HCT116 (cell line): ENCODE measurements around the gene TMEM203. TPM values are rescaled to one million over a fixed set of nuclear protein-coding genes. Genes with fewer than 3 reads are reported as not detected.

ENCODE experiments used
- ATAC-seq: fragments of 200-7000 bp; cut with Tn5 transposase; 2 replicates; pipeline ENCODE4 v1.9.1; 2020; ENCODE audit warnings: mild to moderate bottlenecking, moderate library complexity
- BruUV-seq: library from RNA; stranded (reverse); fragments of 400-500 nt; replicated peaks from 2 replicates; lab custom pipeline; 2021; lab: Mats Ljungman, UMichigan
- CTCF ChIA-PET: fragments of 300-600 bp; sonication (Branson Sonifier 250); formaldehyde crosslinking; loops from one replicate; lab custom pipeline; 2021; ENCODE audit warnings: antibody characterized with exemption; lab: Charles Lee
- POLR2A ChIA-PET: fragments of 300-600, 350-600 bp; sonication (Branson Sonifier 250); formaldehyde crosslinking; loops from one replicate; lab custom pipeline; 2021; ENCODE audit warnings: antibody characterized with exemption; lab: Charles Lee
- RAD21 ChIA-PET, 2 experiments: fragments of 300-600 bp; sonication (Branson Sonifier 250); formaldehyde crosslinking; loops; one replicate each; lab custom pipeline; 2023; ENCODE audit warnings: low total read pairs in 2 of 2; ENCODE audit not compliant: uncharacterized antibody in 2 of 2, unreplicated experiment in 2 of 2, low non-redundant PET in 1 of 2; lab: Charles Lee
- DNase-seq: peaks from one replicate; pipeline ENCODE4 v3.0.0-alpha.2; 2010; ENCODE audit warnings: low read depth, low spot score
- H2AFZ ChIP-seq: fragments of 200-600 bp; shearing (Covaris generic), sonication (generic); 2 replicates; pipeline ENCODE4 v1.6.1; 2017; ENCODE audit warnings: low read depth, mixed run types, mixed read lengths, antibody characterized with exemption, low read length; ENCODE audit not compliant: poor library complexity, severe bottlenecking
- H3K27ac ChIP-seq: 2 replicates; pipeline ENCODE4 v1.5.1; 2012; ENCODE audit warnings: low read depth, low read length
- H3K27me3 ChIP-seq: fragments of 200-600 bp; sonication (generic); 2 replicates; pipeline ENCODE4 v1.6.1; 2016; ENCODE audit warnings: mixed run types, low read length, mixed read lengths; ENCODE audit not compliant: insufficient read depth
- H3K36me3 ChIP-seq, 2 experiments: fragments of 200-500 bp in 1 of 2; fragments of 200-600 bp in 1 of 2; sonication (Bioruptor generic) in 1 of 2; sonication (generic) in 1 of 2; 2 replicates each; pipeline versions ENCODE4 v1.5.1 to v1.6.1; 2014 to 2016; ENCODE audit warnings: low read length in 2 of 2, inconsistent platforms in 1 of 2, mixed read lengths in 1 of 2, mixed run types in 1 of 2; ENCODE audit not compliant: insufficient read depth in 2 of 2, control insufficient read depth in 1 of 2
- H3K4me1 ChIP-seq, 2 experiments: fragments of 200-600 bp in 1 of 2; sonication (generic) in 1 of 2; 2 replicates each; pipeline versions ENCODE4 v1.5.1 to v1.6.1; 2012 to 2017; ENCODE audit warnings: low read length in 2 of 2, inconsistent platforms in 1 of 2, mild to moderate bottlenecking in 1 of 2, mixed read lengths in 1 of 2, mixed run types in 1 of 2, moderate library complexity in 1 of 2; ENCODE audit not compliant: insufficient read depth in 2 of 2, control insufficient read depth in 1 of 2
- H3K4me2 ChIP-seq: fragments of 200-600 bp; sonication (generic); 2 replicates; pipeline ENCODE4 v1.6.1; 2017; ENCODE audit warnings: mixed run types, low read length, mixed read lengths
- H3K4me3 ChIP-seq, 2 experiments: fragments of 200-600 bp in 1 of 2; sonication (generic) in 1 of 2; replicated peaks in 1 of 2; 2 replicates each; pipeline ENCODE4 v1.5.1; 2011 to 2016; ENCODE audit warnings: low read length in 2 of 2, control low read depth in 1 of 2, low read depth in 1 of 2, mild to moderate bottlenecking in 1 of 2, mixed read lengths in 1 of 2, mixed run types in 1 of 2
- H3K79me2 ChIP-seq: fragments of 200-600 bp; sonication (generic); 2 replicates; pipeline ENCODE4 v1.6.1; 2017; ENCODE audit warnings: mild to moderate bottlenecking, mixed run types, low read length, moderate library complexity, mixed read lengths; ENCODE audit not compliant: insufficient read depth
- H3K9ac ChIP-seq: fragments of 200-600 bp; sonication (generic); 2 replicates; pipeline ENCODE4 v1.6.1; 2016; ENCODE audit warnings: low read length, mixed read lengths
- H3K9me2 ChIP-seq: fragments of 200-600 bp; sonication (generic), shearing (Covaris generic); 2 replicates; pipeline ENCODE4 v1.6.1; 2017; ENCODE audit warnings: mixed run types, mild to moderate bottlenecking, moderate library complexity; ENCODE audit not compliant: insufficient read depth
- H3K9me3 ChIP-seq, 2 experiments: fragments of 200-500 bp in 1 of 2; fragments of 200-600 bp in 1 of 2; sonication (Bioruptor generic) in 1 of 2; sonication (generic) in 1 of 2; 2 replicates each; pipeline ENCODE4 v1.6.1; 2014 to 2017; ENCODE audit warnings: low read length in 2 of 2, mixed read lengths in 2 of 2, inconsistent platforms in 1 of 2, low read depth in 1 of 2, mild to moderate bottlenecking in 1 of 2, mixed run types in 1 of 2, moderate library complexity in 1 of 2; ENCODE audit not compliant: control insufficient read depth in 1 of 2, insufficient read depth in 1 of 2
- H4K20me1 ChIP-seq: fragments of 200-600 bp; sonication (generic), shearing (Covaris generic); 2 replicates; pipeline ENCODE4 v1.6.1; 2017; ENCODE audit warnings: mixed run types, mild to moderate bottlenecking, moderate library complexity; ENCODE audit not compliant: insufficient read depth
- CEBPB ChIP-seq: IDR thresholded peaks from 2 replicates; pipeline ENCODE4 v1.6.1; 2012; ENCODE audit warnings: low read depth
- EGR1 ChIP-seq: IDR thresholded peaks from 2 replicates; pipeline ENCODE4 v1.6.1; 2012; ENCODE audit warnings: low read depth
- ELF1 ChIP-seq: IDR thresholded peaks from 2 replicates; pipeline ENCODE4 v1.6.1; 2012; ENCODE audit warnings: low read depth, borderline replicate concordance
- EZH2 ChIP-seq: fragments of 200-600 bp; sonication (generic); IDR thresholded peaks from 2 replicates; pipeline ENCODE4 v1.6.1; 2017; ENCODE audit warnings: antibody characterized with exemption, mixed run types
- EZH2phosphoT487 ChIP-seq: fragments of 200-600 bp; IDR thresholded peaks from 2 replicates; pipeline ENCODE4 v1.6.1; 2018; ENCODE audit warnings: antibody characterized with exemption, borderline replicate concordance
- FOSL1 ChIP-seq: IDR thresholded peaks from 2 replicates; pipeline ENCODE4 v1.6.1; 2012; ENCODE audit warnings: low read depth
- JUND ChIP-seq: IDR thresholded peaks from 2 replicates; pipeline ENCODE4 v1.6.1; 2012
- POLR2A ChIP-seq: IDR thresholded peaks from 2 replicates; pipeline ENCODE4 v1.7.0; 2011; ENCODE audit warnings: borderline replicate concordance; ENCODE audit not compliant: insufficient read depth, insufficient read length; ENCODE audit errors: extremely low read depth
- POLR2AphosphoS5 ChIP-seq: IDR thresholded peaks from 2 replicates; pipeline ENCODE4 v1.6.1; 2011; ENCODE audit warnings: mild to moderate bottlenecking, low read depth, low read length, moderate library complexity
- RAD21 ChIP-seq: IDR thresholded peaks from 2 replicates; pipeline ENCODE4 v1.6.1; 2012; ENCODE audit warnings: low read depth, mild to moderate bottlenecking
- SIN3A ChIP-seq: IDR thresholded peaks from 2 replicates; pipeline ENCODE4 v1.6.1; 2012; ENCODE audit warnings: low read depth
- SP1 ChIP-seq: IDR thresholded peaks from 2 replicates; pipeline ENCODE4 v1.6.1; 2012; ENCODE audit warnings: low read depth
- TCF7L2 ChIP-seq: IDR thresholded peaks from 2 replicates; pipeline ENCODE4 v1.7.0; 2011; ENCODE audit warnings: borderline replicate concordance, inconsistent platforms; ENCODE audit not compliant: insufficient read depth, insufficient read length; ENCODE audit errors: extremely low read depth
- YY1 ChIP-seq: IDR thresholded peaks from 2 replicates; pipeline ENCODE4 v1.6.1; 2011; ENCODE audit warnings: low read length, low read depth, moderate library complexity, mild to moderate bottlenecking; ENCODE audit not compliant: insufficient replicate concordance; ENCODE audit errors: extremely low read depth
- ZNF274 ChIP-seq: fragments of 200-500 bp; sonication (Bioruptor generic); IDR thresholded peaks from 2 replicates; pipeline ENCODE4 v1.6.1; 2014; ENCODE audit warnings: mild to moderate bottlenecking, low read depth, low read length, inconsistent platforms
- intact Hi-C: fragments of 100-400 bp; cut with micrococcal nuclease; formaldehyde crosslinking; loops from 2 replicates; pipeline ENCODE4 v1.10.0; 2022
- total RNA-seq: library from RNA; stranded (reverse); gene quantifications from one replicate; pipeline ENCODE4 v1.2.1, GENCODE V29; 2021; ENCODE audit not compliant: unreplicated experiment
- TF ChIP-seq, protein P1 (sequence below): IDR thresholded peaks from 2 replicates; pipeline ENCODE4 v1.6.1; 2012
- TF ChIP-seq, protein P2 (sequence below): IDR thresholded peaks from 2 replicates; pipeline ENCODE4 v1.6.1; 2011; ENCODE audit warnings: mild to moderate bottlenecking, low read length, moderate library complexity; ENCODE audit not compliant: insufficient replicate concordance; ENCODE audit errors: extremely low read depth
- TF ChIP-seq, protein P3 (sequence below): IDR thresholded peaks from 2 replicates; pipeline ENCODE4 v1.6.1; 2012; ENCODE audit warnings: low read depth
- TF ChIP-seq, protein P4 (sequence below), 3 experiments: fragments of 200-600 bp in 1 of 3; sonication (generic) in 1 of 3; IDR thresholded peaks in 2 of 3; conservative IDR thresholded peaks in 1 of 3; 2 replicates each; pipeline ENCODE4 v1.5.1; 2012 to 2017; ENCODE audit warnings: low read depth in 2 of 3, low read length in 2 of 3, antibody characterized with exemption in 1 of 3, borderline replicate concordance in 1 of 3, control low read depth in 1 of 3, mild to moderate bottlenecking in 1 of 3, mixed read lengths in 1 of 3, mixed run types in 1 of 3, moderate library complexity in 1 of 3; ENCODE audit not compliant: insufficient read depth in 1 of 3

Gene TMEM203
- total RNA-seq, 1 experiment from 2014 or later, result 45.0 TPM

DNA sequence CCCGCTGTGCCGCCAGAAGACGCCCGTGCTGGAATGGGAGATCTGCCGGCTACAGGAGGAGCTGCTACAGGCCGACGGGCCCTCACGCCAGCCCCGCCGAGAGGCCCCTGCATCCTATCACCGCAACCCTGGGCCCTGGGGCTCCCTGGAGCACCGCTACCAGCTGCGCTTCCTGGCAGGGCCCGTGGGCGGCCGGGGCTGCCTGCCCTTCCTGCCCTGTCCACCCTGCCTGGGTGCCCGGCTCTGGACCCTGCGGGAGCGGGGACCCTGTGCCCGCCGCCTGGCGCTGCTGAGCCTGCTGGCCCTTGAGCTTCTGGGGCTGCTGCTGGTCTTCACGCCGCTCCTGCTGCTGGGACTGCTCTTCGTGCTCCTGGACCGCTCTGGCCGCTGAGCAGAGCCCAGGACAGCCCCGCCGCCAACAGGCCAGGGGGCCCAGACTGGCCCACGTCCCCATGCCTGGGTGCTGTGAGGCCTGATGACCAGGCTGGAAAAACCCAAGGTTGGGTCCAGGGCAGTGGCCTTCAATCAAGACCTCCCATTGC is 12.8 kb upstream of the TMEM203 start:
- Histone ChIP-seq H3K9me2 (no peaks in the 10 kb centered on the region), H3K27ac (peak overlapping the region; percentile 94), H2AFZ (no peak overlapping the region), H3K9ac (peak overlapping the region; percentile 46), H3K4me3 (peak overlapping the region; percentile 45 to 46; a peak in 2 of 4 replicates), H3K36me3 (no peaks in the 10 kb centered on the region), H3K9me3 (no peaks in the 10 kb centered on the region), H3K79me2 (no peaks in the 10 kb centered on the region), H3K4me2 (peak overlapping the region; percentile 77), H3K27me3 (no peaks in the 10 kb centered on the region), H4K20me1 (no peaks in the 10 kb centered on the region), H3K4me1 (peaks cover 28 to 63% of the 10 kb centered on the region in 2 experiments)
- DNase-seq (no peak), ATAC-seq (no peak)
- CTCF ChIA-PET, result interaction anchor here (1.1 kb wide), 1 partner anchor 67 kb away, joined by 4 read pairs; no protein-coding TSS in a partner anchor
- RAD21 ChIA-PET, result no interaction called here
- BruUV-seq, result no TSS peak
- intact Hi-C loops, result no loop called here
- POLR2A ChIA-PET, result interaction anchor here (1.0 to 1.2 kb wide), 2 partner anchors 9 to 23 kb away, joined by 3 to 7 read pairs; partner anchors contain the start of genes RNF224 and TUBB4B
- no peak for TF ChIP-seq EGR1
- TF ChIP-seq, protein P1, sequence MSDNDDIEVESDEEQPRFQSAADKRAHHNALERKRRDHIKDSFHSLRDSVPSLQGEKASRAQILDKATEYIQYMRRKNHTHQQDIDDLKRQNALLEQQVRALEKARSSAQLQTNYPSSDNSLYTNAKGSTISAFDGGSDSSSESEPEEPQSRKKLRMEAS, result no peak
- TF ChIP-seq SIN3A, result no peak
- TF ChIP-seq EZH2phosphoT487, result no peak
- TF ChIP-seq, protein P2, sequence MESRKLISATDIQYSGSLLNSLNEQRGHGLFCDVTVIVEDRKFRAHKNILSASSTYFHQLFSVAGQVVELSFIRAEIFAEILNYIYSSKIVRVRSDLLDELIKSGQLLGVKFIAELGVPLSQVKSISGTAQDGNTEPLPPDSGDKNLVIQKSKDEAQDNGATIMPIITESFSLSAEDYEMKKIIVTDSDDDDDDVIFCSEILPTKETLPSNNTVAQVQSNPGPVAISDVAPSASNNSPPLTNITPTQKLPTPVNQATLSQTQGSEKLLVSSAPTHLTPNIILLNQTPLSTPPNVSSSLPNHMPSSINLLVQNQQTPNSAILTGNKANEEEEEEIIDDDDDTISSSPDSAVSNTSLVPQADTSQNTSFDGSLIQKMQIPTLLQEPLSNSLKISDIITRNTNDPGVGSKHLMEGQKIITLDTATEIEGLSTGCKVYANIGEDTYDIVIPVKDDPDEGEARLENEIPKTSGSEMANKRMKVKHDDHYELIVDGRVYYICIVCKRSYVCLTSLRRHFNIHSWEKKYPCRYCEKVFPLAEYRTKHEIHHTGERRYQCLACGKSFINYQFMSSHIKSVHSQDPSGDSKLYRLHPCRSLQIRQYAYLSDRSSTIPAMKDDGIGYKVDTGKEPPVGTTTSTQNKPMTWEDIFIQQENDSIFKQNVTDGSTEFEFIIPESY, result no peak
- TF ChIP-seq YY1, result no peak
- TF ChIP-seq ZNF274, result no peak
- TF ChIP-seq SP1, result no peak
- TF ChIP-seq, protein P3, sequence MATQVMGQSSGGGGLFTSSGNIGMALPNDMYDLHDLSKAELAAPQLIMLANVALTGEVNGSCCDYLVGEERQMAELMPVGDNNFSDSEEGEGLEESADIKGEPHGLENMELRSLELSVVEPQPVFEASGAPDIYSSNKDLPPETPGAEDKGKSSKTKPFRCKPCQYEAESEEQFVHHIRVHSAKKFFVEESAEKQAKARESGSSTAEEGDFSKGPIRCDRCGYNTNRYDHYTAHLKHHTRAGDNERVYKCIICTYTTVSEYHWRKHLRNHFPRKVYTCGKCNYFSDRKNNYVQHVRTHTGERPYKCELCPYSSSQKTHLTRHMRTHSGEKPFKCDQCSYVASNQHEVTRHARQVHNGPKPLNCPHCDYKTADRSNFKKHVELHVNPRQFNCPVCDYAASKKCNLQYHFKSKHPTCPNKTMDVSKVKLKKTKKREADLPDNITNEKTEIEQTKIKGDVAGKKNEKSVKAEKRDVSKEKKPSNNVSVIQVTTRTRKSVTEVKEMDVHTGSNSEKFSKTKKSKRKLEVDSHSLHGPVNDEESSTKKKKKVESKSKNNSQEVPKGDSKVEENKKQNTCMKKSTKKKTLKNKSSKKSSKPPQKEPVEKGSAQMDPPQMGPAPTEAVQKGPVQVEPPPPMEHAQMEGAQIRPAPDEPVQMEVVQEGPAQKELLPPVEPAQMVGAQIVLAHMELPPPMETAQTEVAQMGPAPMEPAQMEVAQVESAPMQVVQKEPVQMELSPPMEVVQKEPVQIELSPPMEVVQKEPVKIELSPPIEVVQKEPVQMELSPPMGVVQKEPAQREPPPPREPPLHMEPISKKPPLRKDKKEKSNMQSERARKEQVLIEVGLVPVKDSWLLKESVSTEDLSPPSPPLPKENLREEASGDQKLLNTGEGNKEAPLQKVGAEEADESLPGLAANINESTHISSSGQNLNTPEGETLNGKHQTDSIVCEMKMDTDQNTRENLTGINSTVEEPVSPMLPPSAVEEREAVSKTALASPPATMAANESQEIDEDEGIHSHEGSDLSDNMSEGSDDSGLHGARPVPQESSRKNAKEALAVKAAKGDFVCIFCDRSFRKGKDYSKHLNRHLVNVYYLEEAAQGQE, result no peak
- TF ChIP-seq EZH2, result no peak
- TF ChIP-seq, protein P4, sequence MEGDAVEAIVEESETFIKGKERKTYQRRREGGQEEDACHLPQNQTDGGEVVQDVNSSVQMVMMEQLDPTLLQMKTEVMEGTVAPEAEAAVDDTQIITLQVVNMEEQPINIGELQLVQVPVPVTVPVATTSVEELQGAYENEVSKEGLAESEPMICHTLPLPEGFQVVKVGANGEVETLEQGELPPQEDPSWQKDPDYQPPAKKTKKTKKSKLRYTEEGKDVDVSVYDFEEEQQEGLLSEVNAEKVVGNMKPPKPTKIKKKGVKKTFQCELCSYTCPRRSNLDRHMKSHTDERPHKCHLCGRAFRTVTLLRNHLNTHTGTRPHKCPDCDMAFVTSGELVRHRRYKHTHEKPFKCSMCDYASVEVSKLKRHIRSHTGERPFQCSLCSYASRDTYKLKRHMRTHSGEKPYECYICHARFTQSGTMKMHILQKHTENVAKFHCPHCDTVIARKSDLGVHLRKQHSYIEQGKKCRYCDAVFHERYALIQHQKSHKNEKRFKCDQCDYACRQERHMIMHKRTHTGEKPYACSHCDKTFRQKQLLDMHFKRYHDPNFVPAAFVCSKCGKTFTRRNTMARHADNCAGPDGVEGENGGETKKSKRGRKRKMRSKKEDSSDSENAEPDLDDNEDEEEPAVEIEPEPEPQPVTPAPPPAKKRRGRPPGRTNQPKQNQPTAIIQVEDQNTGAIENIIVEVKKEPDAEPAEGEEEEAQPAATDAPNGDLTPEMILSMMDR (IDR thresholded peaks at IDR 0.05 in 2 of 3, conservative IDR thresholded peaks at IDR 0.05 in 1 of 3; ENCODE audit: borderline replicate concordance in 1 of 3, insufficient read depth in 1 of 3, low read depth in 2 of 3, low read length in 2 of 3), result no peak
- TF ChIP-seq JUND, result no peak
- no peak for TF ChIP-seq POLR2AphosphoS5
- no peak for TF ChIP-seq TCF7L2
- TF ChIP-seq RAD21, result no peak
- no peak for TF ChIP-seq POLR2A
- no peak for TF ChIP-seq FOSL1
- TF ChIP-seq ELF1, result no peak
- TF ChIP-seq CEBPB, result no peak
